Cardiac muscle cell (in vitro differentiated cells and primary cell): ENCODE measurements around the gene NMNAT3. TPM values are rescaled to one million over a fixed set of nuclear protein-coding genes. Genes with fewer than 3 reads are reported as not detected.

Source experiments
- DNase-seq, 2 donors: peaks; one replicate each; pipeline versions ENCODE4 v3.0.0 to v3.0.0-alpha.2; 2010 to 2017; ENCODE audit warnings: low read depth in 1 of 2, low spot score in 1 of 2
- H3K27ac ChIP-seq: fragments of 200-600 bp; sonication (generic); 2 replicates; pipeline ENCODE4 v1.5.1; 2016
- H3K27me3 ChIP-seq: fragments of 200-600 bp; sonication (generic); 2 replicates; pipeline ENCODE4 v1.6.0; 2016; ENCODE audit warnings: control low read depth
- H3K36me3 ChIP-seq: fragments of 200-600 bp; sonication (generic); 2 replicates; pipeline ENCODE4 v1.5.1; 2016; ENCODE audit warnings: control low read depth
- H3K4me1 ChIP-seq: fragments of 200-600 bp; sonication (generic); 2 replicates; pipeline ENCODE4 v1.8.1; 2017; ENCODE audit warnings: low read depth, mild to moderate bottlenecking, mixed run types
- H3K4me3 ChIP-seq: fragments of 200-600 bp; sonication (generic); 2 replicates; pipeline ENCODE4 v1.5.1; 2016; ENCODE audit warnings: mild to moderate bottlenecking
- H3K9me3 ChIP-seq: fragments of 200-600 bp; sonication (generic); 2 replicates; pipeline ENCODE4 v1.5.1; 2017; ENCODE audit warnings: low read depth, mild to moderate bottlenecking, control low read depth
- polyA plus RNA-seq: library from polyadenylated mRNA; unstranded; fragments of >200 nt; fragmentation: Nextera tagmentation; extraction: Ambion mirVana; gene quantifications from 2 replicates; pipeline ENCODE4 v1.2.1, GENCODE V29; 2016
- total RNA-seq: library from RNA; depleted of rRNA; stranded (reverse); fragments of >200 nt; gene quantifications from 2 replicates; pipeline ENCODE4 v1.2.3, GENCODE V29; 2016
- TF ChIP-seq, protein P1 (sequence below): IDR thresholded peaks from 2 replicates; pipeline ENCODE4 v1.5.1; 2012; ENCODE audit warnings: low read depth, mild to moderate bottlenecking, low read length

The NMNAT3 gene
- total and polyA plus RNA-seq, 2 experiments from 2014 or later = 6.3 to 16.0 TPM

DNA sequence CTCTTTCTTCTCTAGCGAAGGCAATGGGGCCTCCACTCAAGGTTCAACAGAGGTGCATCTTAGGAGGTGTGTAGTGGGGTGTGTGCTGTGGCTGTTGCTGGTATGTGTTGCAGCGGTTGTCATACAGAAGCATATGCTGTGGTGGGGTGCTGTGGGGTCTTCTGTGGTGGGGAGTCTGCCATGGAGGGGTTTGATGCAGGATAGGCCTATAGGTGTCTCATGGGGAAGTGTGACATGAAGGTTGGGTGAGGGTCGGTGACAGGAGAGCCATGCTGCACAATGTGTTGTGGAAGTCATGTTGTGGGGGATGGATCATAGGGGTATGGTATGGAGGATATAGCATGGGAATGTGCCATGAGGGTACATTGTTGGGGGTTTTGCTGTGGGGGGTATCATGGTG, 20.3 kb downstream of the NMNAT3 start:
- no peak for DNase-seq
- TF ChIP-seq, protein P1, sequence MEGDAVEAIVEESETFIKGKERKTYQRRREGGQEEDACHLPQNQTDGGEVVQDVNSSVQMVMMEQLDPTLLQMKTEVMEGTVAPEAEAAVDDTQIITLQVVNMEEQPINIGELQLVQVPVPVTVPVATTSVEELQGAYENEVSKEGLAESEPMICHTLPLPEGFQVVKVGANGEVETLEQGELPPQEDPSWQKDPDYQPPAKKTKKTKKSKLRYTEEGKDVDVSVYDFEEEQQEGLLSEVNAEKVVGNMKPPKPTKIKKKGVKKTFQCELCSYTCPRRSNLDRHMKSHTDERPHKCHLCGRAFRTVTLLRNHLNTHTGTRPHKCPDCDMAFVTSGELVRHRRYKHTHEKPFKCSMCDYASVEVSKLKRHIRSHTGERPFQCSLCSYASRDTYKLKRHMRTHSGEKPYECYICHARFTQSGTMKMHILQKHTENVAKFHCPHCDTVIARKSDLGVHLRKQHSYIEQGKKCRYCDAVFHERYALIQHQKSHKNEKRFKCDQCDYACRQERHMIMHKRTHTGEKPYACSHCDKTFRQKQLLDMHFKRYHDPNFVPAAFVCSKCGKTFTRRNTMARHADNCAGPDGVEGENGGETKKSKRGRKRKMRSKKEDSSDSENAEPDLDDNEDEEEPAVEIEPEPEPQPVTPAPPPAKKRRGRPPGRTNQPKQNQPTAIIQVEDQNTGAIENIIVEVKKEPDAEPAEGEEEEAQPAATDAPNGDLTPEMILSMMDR = no peak
- H3K9me3 ChIP-seq = no peaks in the 10 kb centered on the region
- no peaks in the 10 kb centered on the region for H3K36me3 ChIP-seq
- H3K27ac ChIP-seq = no peak overlapping the region
- H3K4me3 ChIP-seq = no peak overlapping the region
- H3K4me1 ChIP-seq = no peaks in the 10 kb centered on the region
- H3K27me3 ChIP-seq = no peaks in the 10 kb centered on the region

DNA sequence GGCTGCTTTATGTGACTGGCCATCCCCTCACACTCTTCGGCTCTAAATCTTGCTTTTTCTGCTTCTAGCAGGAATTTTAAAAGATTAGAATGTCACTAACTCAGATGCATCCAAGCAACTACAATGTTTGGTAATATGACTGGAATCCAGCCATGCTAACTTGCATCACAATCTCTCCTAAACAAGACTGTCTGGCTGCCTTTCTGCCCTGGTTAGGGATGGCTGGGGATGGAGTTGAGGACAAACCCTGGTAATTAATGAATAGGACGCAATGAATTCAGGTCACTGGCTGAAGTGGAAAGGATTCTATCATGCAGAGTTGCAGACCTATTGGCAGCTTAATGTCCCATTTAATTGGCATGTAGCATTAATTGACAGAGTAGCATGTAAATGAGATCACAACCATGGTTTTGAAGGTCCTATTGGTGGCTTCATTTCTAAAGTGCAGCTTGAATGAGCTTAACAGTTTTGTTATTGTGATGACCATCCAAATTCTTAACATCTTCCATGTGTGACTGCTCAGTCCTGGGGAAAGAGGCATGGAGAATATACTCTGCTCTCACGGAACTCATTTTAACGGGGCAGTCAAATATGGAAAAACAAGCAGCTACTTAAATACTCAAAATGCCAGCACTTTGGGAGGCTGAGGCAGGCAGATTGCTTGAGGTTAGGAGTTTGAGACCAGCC, 21.7 kb downstream of the NMNAT3 start:
- Histone ChIP-seq H3K27ac (no peak overlapping the region), H3K4me3 (no peak overlapping the region), H3K36me3 (no peaks in the 10 kb centered on the region), H3K4me1 (no peaks in the 10 kb centered on the region), H3K9me3 (no peaks in the 10 kb centered on the region), H3K27me3 (no peaks in the 10 kb centered on the region)
- DNase-seq = peak in 1 of 2 donors; percentile 29
- TF ChIP-seq, protein P1 = no peak

DNA sequence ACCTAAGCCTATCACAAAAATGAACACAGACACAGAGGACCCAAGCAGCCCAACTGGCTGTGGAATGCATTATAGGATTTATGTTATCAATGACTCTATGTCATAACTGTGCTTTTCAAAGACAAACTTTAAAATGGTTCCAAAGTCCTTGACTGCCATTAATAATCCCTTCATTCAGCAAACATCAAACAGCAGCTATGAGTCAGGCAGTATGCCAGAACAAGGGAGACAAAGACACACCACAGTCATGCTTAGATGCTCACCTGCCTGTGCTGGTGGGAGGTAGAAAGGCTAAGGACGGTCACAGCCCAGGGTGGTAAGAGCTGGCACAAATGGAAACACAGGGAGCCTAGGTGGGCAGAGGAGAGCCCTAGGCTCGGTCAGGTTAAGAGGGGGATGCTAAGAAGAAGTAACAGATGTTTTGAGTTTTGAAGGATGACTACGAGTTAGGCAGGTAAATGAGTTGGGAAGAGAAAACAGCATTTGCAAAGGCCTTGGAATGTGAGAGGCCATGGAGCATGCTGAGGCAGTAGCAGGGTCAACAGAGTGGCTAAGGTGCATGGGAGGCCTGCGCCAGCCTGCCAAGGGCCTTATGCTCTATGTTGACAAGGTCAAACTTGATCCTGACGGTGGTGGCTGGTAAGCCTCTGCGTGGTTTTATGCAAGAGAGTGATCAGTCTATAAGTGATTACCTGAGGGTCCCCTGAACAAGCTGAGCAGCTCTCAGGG, 23.0 kb downstream of the NMNAT3 start:
- TF ChIP-seq, protein P1 = no peak
- Histone ChIP-seq H3K4me3 (no peak overlapping the region), H3K36me3 (no peaks in the 10 kb centered on the region), H3K27me3 (no peaks in the 10 kb centered on the region), H3K9me3 (no peaks in the 10 kb centered on the region), H3K4me1 (no peaks in the 10 kb centered on the region), H3K27ac (no peak overlapping the region)
- no peak for DNase-seq

DNA sequence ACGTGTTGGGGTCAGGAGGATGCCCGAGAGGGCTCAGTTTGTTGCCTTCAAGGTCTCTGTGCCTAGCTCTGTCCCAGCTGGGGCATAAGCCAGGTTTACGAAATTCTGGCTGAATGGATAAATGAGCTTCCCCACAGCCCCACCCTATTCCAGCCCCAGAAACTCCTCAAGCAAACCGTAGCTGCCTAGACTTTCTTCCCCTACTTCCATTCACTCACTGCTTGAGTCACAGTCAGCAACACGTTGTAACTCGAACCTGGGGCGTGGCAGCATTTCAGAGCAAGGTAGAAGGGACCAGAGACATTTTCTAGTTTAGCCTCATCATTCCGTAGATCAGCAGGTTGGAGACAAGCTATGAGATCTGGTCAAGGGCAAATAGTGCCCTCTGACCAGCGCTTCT, 24.2 kb downstream of the NMNAT3 start:
- H3K4me3 ChIP-seq = no peak overlapping the region
- no peaks in the 10 kb centered on the region for H3K36me3 ChIP-seq
- no peak for DNase-seq
- no peaks in the 10 kb centered on the region for H3K27me3 ChIP-seq
- H3K4me1 ChIP-seq = no peaks in the 10 kb centered on the region
- H3K27ac ChIP-seq = no peak overlapping the region
- H3K9me3 ChIP-seq = no peaks in the 10 kb centered on the region
- TF ChIP-seq, protein P1 = no peak

DNA sequence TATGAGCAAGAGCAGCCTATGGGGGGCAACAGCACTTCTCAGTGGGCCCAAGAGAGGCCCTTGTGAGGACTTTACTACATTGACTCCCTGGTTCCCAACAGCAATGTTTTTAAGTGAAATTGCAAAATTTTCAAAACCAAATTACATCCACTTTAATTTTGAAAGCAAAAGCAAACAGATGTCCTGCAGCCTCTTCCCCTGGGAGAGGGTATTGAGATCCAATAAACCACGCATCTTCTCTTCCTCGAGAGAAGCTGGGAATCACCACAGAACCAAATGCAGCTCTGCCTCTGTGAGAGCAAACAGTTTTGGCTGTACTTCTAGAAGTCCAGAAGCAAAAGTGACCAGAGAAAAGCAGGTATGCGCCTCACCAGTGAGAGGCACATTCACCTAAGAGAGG, 25.2 kb downstream of the NMNAT3 start:
- Histone ChIP-seq H3K4me1 (no peaks in the 10 kb centered on the region), H3K27ac (no peak overlapping the region), H3K27me3 (no peaks in the 10 kb centered on the region), H3K4me3 (no peak overlapping the region), H3K36me3 (no peaks in the 10 kb centered on the region), H3K9me3 (no peaks in the 10 kb centered on the region)
- no peak for DNase-seq
- TF ChIP-seq, protein P1 = no peak
